ENCODE measurements around the gene NPTXR.

DNA sequence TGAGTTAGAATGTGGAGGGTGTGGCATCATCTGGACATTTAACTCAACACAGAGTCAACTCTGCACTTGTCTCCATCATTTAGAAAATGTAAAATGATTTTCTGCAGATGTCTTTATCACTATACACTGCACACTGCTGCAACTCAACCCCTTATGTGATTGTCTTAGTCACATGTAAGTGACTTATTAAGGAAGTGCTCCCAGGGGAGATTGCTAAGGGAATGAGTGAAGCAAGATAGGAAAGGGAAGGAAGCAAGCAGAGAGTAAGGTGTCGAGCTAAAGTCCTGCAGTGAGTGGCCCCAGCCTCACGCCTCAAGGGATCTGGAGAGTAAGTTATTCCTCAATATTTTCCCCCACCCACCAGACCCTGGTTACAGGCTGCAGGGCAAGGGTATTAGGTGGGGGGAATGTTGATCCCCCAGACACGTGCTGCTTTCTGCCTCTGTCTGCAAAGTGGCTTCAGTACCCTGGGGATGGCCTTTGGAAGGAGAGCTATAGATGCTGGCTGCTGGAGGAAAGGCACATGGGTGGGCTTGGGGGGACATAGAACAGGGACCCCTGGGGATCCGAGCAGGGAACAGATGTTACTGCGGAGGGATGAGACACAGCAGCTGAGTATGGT is 35.4 kb upstream of the NPTXR start:
- no peak for TF ChIP-seq POLR2A (IDR thresholded peaks at IDR 0.05)
- TF ChIP-seq, protein P1, sequence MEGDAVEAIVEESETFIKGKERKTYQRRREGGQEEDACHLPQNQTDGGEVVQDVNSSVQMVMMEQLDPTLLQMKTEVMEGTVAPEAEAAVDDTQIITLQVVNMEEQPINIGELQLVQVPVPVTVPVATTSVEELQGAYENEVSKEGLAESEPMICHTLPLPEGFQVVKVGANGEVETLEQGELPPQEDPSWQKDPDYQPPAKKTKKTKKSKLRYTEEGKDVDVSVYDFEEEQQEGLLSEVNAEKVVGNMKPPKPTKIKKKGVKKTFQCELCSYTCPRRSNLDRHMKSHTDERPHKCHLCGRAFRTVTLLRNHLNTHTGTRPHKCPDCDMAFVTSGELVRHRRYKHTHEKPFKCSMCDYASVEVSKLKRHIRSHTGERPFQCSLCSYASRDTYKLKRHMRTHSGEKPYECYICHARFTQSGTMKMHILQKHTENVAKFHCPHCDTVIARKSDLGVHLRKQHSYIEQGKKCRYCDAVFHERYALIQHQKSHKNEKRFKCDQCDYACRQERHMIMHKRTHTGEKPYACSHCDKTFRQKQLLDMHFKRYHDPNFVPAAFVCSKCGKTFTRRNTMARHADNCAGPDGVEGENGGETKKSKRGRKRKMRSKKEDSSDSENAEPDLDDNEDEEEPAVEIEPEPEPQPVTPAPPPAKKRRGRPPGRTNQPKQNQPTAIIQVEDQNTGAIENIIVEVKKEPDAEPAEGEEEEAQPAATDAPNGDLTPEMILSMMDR (IDR thresholded peaks at IDR 0.05), result no peak

Measured in right lobe of liver (tissue), 4 donors.